ENCODE measurements around the gene KLHDC7A.

- TF ChIP-seq STAT3 (IDR thresholded peaks at IDR 0.05; ENCODE audit: low read depth, low read length) (no peak), BHLHE40 (IDR thresholded peaks at IDR 0.05; ENCODE audit: borderline replicate concordance in 1 of 2, low read depth in 2 of 2, low read length in 1 of 2) (no peak), EZH2 (IDR thresholded peaks at IDR 0.05; ENCODE audit: borderline replicate concordance, control insufficient read depth, low read depth, low read length) (no peak), MTA3 (IDR thresholded peaks at IDR 0.05; ENCODE audit: borderline replicate concordance, low read length) (no peak), IKZF1 (conservative IDR thresholded peaks at IDR 0.05) (no peak), TAF1 (IDR thresholded peaks at IDR 0.05; ENCODE audit: borderline replicate concordance, low read depth, low read length) (no peak), BRCA1 (IDR thresholded peaks at IDR 0.05; ENCODE audit: low read depth, low read length) (no peak)
- TF ChIP-seq, protein P1, sequence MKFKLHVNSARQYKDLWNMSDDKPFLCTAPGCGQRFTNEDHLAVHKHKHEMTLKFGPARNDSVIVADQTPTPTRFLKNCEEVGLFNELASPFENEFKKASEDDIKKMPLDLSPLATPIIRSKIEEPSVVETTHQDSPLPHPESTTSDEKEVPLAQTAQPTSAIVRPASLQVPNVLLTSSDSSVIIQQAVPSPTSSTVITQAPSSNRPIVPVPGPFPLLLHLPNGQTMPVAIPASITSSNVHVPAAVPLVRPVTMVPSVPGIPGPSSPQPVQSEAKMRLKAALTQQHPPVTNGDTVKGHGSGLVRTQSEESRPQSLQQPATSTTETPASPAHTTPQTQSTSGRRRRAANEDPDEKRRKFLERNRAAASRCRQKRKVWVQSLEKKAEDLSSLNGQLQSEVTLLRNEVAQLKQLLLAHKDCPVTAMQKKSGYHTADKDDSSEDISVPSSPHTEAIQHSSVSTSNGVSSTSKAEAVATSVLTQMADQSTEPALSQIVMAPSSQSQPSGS (IDR thresholded peaks at IDR 0.05; ENCODE audit: low read length) = no peak
Observed at GRCh38 chr1:18464665-18465050, 16.1 kb upstream of the KLHDC7A start.

Data from GM12878 (cell line).